ENCODE measurements around the gene POMC.
"Not testable (repeated sequence)": the region's sequence is repeated elsewhere in the genome, so short reads cannot be mapped to it uniquely, and the experiment has no call there.

The POMC gene

GRCh38 chr2:25131567-25132298 lies 36.6 kb downstream of the POMC start:
- DNase-seq, result no peak

GRCh38 chr2:25131253-25131566 lies 37.2 kb downstream of the POMC start:
- DNase-seq, result no peak

- DNase-seq, result no peak
Observed at GRCh38 chr2:25129901-25130520, 38.4 kb downstream of the POMC start.

GRCh38 chr2:25127646-25128045 lies 40.7 kb downstream of the POMC start:
- no peak for DNase-seq

GRCh38 chr2:25127071-25127470 lies 41.3 kb downstream of the POMC start:
- DNase-seq, result not testable (repeated sequence)

- DNase-seq, result no peak
Observed at GRCh38 chr2:25125976-25126375, 42.4 kb downstream of the POMC start.

GRCh38 chr2:25125189-25125588 lies 43.2 kb downstream of the POMC start:
- no peak for DNase-seq

GRCh38 chr2:25123682-25124081 lies 44.7 kb downstream of the POMC start:
- DNase-seq, result no peak

- no peak for DNase-seq
Observed at GRCh38 chr2:25122367-25122766, 46.0 kb downstream of the POMC start.

GRCh38 chr2:25119263-25119662 lies 49.1 kb downstream of the POMC start:
- DNase-seq, result no peak

- no peak for DNase-seq
Observed at GRCh38 chr2:25116956-25117355, 51.4 kb downstream of the POMC start.

- no peak for DNase-seq
Observed at GRCh38 chr2:25115902-25116301, 52.5 kb downstream of the POMC start.

GRCh38 chr2:25115249-25115883 lies 53.0 kb downstream of the POMC start:
- DNase-seq, result no peak

- no peak for DNase-seq
Observed at GRCh38 chr2:25112113-25112512, 56.3 kb downstream of the POMC start.

Data from NCI-H1048 (cell line).